Measurements from ENCODE around the gene CFLAR.
"Not testable (repeated sequence)": the region's sequence is repeated elsewhere in the genome, so short reads cannot be mapped to it uniquely, and the experiment has no call there.

Gene CFLAR

DNA sequence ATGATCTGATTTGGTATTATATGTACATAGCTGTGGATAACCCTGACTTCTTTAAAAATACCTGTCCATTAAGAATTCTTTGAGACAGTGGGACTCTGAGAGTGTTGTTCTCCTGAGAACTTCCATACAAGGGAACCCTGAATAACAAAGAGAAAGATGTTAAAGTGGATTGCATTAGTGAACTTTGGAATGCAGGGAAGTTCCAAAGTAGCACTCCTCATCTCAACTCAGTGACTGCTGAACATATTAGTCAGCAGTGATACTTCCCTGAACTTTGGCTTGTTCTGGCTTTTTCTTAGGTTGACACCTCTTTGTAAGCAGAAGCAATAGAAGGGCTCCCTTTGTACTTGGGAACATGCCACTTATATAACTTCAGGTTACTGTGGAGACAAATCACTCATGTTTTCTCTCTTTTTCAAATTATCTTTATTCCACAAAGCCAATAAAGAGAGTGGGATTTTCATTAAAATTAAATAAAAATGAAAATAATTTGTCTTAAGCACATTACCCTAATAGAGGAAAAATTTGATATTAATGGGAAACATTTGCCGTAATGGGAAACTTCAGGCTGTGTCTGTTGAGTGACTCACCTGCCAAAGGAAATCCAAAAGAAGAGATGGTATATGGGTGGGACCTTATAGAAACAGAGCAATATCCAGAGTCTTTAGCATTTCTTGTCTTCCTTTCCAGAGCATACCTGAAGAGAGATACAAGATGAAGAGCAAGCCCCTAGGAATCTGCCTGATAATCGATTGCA lies 33.3 kb downstream of the CFLAR start:
- ATAC-seq = no peak

DNA sequence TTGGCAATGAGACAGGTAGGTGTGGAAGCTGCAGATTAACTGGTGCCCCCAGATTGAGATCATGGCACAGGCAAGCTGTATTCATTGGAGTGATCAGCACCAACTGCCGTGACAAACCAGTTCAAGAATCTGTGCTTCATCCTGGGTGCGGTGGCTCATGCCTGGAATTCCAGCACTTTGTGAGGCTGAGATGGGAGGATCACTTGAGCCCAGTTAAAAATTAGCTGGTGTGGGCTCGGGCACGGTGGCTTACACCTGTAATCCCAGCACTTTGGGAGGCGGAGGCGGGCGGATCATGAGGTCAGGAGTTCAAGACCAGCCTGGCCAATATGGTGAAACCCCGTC lies 33.8 kb downstream of the CFLAR start:
- ATAC-seq = not testable (repeated sequence)

DNA sequence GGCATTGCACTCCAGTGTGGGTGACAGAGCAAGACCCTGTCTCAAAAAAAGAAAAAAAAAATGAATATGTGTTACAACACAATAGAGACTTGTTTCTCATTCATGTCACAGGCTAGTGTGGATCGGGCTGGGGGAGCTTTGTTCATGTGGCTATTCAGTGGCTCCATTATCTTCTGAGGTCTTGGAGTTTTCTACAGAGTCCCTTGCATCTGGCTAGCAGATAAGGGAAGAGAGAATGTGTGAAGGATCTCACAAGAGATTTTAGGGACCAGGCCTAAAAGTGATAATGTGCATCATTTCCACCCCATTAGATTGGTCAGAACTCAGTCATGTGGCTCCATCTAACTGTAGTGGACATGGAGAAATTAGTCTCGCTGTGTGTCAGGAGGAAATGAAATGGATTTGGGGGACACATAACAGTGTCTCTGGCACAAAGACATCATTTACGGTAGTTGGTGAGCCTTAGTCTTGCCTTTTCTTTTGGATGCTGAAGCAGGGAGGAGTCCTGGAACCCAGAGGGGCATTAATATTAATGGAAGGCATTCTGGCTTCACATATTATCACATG lies 34.6 kb downstream of the CFLAR start:
- ATAC-seq = no peak

DNA sequence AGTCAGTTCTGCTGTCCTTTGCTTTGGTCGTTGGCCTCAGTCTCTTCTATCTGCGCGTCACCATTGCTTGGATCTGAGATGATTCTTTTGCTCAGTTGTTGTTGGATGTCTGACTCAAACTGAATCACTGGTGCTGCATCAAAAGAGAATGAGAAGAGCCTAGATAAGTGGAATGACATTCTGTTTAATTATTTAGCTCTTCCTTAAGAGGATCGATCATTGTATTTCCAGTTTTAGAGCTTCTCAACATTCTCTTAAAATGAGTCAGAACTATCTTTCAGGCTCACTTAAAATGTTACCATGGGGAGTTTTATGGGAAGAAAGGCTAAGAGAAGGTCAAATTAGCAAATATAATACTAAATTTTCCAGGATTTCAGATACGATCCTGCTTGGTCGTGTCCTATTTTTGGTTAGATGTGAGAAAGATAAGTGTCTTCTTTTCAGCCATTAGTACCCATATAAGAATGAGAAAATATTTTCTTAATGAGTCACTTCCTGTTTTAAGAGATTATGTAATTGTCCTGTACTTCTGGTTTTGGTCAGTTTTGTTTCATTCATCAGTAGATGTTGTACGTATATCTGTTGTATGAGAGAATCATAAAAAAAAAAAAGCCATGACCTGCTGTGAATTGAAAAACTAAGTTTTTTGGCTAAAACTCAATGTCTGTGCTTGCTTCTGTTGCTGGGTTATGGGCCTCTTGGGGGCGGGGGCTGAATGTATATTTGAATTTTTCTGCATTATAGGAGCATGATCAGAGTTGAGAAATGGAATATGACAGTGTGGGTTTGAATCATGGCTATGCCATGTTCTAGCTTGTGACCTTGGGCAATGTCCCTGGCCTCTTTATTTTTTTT lies 35.4 kb downstream of the CFLAR start:
- peak; percentile 77 to 79 for ATAC-seq

DNA sequence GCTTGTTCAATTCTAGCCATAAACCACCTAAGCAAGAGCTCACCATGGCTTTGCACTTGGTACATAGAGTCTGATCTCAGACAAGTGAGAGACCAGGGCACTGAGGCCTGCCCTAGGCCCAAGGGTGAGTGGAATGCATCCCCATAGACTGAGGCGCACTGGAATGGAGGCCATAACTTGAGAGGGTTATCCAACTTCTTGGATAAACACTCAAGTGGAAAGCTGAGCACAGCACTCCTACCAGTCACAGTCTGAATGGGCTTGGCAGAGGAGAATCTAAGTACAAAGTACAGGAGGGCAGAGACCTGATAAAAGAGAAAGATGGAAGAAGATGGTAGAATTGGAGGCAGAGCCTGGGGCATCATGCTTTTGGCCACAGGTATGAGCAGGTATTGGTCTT lies 36.6 kb downstream of the CFLAR start:
- no peak for ATAC-seq

DNA sequence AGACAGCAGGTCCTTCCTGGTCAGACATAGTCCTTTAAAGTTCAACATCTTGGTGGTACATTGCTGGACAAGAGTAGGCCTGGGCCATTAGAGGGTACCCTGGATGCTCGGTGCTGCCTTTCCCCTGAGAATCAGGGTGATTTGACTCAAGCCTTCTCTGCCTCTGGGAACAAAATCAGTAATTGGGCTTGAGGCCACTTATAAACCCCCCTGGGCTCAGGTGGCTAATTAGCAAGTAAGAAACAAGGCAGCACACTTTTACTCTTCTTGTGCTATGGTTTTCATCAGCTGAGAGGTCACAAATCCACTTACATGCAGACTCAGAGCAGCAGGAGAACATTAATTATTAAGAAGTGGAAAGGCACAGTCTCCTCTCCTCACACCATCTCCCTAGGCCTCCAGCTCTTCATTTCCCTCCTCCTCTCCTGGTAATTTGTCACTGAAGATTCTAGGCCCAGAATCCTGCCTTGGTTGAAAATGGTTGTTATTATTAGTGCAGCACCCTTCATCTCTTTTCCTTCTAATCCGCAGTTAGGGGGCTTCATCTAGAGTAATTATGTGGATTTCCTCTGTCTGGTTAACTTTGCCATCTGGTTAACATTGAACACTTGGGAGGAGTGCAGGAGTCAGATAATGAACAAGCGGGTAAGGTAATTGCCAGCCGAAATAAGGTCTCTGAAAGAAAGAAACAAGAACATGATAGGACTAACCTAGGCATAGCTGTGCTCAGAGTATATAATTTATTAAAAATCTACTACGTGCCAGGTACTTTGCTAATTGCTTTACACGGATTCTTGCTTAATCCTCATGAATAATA lies 37.2 kb downstream of the CFLAR start:
- no peak for ATAC-seq

DNA sequence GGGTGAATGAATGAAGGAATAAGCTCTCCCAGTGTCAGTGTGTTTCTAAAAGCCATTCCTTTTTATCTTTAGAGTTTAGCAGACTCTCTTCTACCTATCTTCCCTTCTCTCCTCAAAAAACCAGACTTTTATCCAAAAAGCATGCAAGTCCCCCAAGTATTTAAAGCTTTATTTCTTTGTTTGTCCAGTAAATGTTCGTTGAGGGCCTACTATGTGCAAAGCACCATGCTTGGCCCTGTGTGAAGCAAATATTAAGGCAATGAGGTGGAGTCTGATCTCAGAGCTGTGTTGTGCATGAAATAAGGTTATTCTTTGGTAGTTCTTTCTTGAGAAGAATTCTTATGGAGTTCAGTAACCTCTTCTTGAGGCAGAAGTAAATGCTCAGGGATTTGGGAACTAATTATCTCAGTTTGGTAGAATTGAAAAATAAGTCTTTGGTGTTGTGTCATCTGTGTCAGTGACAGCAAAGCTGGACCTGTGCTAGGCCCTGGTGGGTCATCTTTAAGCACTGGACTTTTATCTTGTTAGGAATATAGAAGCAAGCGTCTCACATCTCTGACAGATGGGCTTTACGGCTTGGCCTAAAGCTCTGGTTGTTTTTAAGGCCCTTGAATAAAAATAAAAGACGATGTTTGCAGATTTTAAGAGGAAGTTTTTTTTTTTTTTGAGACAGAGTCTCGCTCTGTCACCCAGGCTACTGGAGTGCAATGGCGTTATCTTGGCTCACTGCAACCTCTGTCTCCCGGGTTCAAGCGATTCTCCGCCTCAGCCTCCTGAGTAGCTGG lies 38.8 kb downstream of the CFLAR start:
- ATAC-seq = no peak

DNA sequence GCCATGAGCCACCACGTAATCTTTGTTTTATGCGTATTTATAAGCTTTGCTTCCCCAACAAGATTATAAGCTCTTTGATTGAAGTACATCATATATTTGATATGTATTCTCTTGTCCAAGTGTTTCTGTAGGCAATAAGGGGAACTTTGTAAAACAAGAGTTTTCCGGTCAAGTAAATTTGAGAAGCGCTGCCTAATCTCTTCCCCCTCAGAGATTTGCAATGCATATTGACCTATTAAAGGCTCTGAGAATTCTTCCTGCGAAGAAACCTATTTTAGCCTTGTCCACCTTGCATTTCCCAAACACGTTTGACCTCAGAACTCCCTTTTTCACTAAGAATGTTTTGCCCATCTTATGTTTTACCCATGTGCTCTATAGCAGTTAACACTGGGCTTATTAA lies 40.1 kb downstream of the CFLAR start:
- no peak for ATAC-seq

DNA sequence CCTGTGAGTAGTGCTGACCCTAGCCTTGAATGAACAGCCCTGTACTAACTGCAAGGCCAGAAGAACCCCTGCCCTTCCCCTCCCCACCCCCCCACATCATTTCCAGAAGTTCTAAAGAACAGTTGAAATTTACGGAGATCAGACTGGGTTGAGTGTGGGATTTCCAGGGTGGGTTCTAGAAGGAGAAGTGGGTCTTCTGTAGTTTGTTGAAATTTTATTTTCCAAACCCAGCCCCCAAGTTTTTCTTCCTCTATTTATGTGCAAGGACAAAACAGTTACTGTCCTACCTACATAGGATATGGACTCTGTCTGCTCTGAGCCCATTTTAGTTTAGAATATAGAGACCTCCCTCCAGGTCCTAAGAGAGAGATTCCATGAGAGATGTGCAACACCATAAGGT lies 40.7 kb downstream of the CFLAR start:
- ATAC-seq = no peak

DNA sequence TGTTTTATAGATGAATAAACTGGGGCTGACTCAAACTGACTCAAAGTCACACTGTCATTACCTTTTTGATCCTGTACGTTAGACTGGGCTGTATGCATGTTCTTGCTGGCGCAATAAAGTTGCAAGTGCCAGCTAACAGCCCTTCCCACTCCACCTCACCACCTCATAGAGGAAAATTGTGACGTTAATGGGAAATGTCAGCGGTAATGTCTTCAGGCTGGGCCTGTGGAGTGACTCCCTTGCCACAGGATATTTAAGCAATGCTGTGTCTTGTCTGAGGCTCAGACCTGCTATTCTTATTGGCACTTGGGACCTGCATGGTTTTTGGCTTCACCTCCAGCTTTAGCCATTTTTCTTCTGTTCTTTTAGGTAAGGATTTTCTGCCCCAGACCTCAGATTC lies 41.7 kb downstream of the CFLAR start:
- ATAC-seq = peak; percentile 46 to 52

DNA sequence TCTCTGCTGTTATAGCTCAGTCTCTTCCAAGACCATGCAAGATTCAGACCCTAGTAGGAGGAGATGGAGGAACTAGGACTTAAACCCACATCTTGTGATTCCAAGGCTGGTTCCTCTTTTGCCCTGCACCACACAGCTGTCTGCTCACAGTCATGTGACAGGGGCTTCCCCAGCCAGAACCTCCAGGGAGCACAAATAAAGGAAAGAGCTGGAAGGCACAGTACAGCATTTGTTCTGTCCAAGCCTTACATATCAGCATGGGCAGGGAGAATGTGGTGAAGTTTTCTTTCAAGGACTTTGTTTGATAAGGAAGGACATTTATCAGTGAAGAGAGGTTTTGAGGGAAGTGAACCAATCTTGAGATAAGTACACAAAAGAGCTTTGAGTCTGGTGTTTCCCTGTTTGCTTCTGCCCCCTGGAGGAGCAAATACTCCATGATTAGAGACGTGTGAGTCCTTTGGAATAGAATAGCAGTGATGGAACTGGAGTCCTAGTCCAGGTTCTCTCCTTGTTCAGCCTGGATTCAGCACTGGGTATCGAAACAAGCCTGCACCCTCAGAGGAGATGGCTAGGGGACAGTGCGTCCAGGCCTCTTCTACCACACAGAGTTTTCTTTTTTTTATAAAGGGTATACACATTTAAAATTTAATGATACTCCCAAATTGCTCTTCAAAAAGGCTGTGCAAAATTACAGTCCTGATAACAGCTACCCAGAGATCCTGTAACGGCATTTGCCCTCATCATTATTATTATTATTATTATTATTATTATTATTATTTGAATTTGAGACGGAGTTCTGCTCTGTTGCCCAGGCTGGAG lies 42.4 kb downstream of the CFLAR start:
- ATAC-seq = peak; percentile 66 to 68

DNA sequence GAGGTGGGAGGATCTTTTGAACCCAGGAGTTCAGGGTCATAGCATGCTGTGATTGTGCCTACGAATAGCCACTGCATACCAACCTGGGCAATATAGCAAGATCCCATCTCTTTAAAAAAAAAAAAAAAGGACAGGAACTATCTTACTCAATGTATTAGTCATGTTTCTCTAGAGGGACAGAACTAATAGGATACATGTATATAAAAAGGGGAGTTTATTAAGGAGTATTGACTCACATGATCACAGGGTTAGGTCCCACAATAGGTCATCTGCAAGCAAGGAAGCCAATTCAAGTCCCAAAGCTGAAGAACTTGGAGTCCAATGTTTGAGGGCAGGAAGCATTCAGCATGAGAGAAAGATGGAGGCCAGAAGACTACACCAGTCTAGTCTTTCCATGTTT lies 48.2 kb downstream of the CFLAR start:
- ATAC-seq = no peak

DNA sequence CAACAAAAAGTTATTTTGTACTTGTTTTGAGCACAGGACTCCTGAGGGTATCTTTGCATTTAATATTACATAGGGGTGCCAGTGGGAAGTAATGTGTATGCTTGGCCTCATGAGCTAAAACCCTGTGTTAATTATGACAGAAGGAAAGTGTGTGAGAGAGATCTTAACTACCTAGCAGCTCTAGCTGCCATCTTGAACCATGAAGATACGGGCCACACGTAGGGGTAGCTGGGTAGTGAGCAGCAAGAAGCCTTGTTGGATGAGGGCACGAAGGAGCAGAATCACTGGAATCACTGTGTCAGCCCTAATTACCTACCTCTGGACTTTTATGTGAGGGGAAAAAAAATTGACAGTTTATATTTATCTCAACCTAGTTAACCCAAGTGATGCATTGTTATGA lies 51.6 kb downstream of the CFLAR start:
- ATAC-seq = no peak

DNA sequence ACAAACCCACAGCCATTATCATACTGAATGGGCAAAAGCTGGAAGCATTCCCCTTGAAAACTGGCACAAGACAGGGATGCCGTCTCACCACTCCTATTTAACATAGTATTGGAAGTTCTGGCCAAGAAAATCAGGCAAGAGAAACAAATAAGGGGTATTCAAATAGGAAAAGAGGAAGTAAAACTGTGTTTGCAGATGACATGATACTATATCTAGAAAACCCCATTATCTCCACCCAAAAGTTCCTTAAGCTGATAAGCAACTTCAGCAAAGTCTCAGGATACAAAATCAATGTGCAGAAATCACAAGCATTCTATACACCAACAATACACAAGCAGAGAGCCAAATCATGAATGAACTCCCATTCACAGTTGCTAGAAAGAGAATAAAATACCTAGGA lies 52.5 kb downstream of the CFLAR start:
- not testable (repeated sequence) for ATAC-seq

DNA sequence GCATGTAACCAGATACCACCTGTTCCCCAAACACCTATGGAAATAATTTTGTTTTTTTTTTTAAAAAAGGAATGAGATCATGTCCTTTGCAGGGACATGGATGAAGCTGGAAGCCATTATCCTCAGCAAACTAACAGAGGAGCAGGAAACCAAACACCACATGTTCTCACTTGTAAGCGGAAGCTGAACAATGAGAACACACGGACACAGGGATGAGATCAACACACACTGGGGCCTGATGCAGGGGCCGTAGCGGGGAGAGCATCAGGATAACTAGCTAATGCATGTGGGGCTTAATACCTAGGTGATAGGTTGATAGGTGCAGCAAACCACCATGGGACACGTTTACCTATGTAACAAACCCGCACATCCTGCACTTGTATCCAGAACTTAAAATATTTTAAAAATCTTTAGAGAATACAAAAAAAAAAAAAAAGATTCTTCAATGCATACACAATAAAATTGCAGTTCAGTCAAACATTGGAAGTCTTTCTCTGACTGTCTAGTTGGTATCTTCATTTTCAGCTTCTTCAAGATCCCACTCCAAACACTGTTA lies 55.4 kb downstream of the CFLAR start:
- ATAC-seq = no peak

DNA sequence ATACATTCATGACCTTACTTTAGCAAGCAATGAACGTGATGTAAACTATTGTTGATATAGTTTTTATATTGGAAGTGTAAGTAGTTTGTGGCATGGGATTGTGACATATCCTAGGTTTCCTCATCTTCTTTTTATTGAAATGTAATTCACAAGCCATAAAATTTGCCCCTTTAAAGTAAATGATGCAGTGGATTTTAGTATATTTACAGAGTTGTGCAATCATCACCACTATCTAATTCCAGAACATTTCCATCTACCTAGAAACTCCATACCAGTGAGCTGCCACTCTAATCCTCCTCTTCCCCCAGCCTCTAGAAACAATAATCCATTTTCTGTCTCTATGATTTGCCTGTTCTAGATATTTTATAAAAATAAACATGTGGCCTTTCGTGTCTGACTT lies 56.3 kb downstream of the CFLAR start:
- no peak for ATAC-seq

DNA sequence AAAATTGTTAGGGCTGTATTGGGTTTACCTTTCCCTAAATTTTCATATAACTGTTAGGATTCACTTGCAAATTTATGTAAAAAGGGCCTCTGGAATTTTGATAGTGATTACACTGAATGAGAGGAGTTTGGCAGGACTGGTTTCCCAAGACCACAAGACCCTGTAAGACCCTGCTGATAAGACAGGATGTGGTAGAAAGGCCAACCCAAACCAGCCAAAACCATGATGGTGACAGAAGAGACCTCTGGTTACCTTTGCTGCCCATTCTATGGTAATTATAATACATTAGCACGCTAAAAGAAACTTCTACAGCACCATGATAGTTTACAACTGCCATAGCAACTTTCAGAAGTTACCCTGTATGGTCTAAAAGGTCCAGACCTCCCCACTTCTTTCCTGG lies 58.7 kb downstream of the CFLAR start:
- no peak for ATAC-seq

DNA sequence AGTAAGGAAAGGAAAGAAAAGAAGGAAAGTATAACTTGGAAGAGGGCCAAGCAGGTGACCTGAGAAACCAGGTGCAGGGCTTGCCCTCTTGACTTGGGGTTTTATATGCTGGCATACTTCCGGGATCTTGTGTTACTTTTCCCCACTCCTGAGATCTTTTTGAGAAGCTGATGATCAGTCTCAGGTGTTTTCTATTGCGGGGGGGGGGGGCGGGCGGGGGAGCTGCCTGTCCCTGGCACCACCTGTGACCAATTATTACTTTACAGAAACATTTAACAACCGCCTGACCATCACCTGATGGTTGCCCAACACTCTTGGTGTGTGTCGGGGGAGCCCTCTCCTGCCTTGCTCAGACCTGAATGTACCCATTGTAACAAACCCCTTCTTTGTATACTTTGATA lies 60.1 kb downstream of the CFLAR start:
- ATAC-seq = no peak

DNA sequence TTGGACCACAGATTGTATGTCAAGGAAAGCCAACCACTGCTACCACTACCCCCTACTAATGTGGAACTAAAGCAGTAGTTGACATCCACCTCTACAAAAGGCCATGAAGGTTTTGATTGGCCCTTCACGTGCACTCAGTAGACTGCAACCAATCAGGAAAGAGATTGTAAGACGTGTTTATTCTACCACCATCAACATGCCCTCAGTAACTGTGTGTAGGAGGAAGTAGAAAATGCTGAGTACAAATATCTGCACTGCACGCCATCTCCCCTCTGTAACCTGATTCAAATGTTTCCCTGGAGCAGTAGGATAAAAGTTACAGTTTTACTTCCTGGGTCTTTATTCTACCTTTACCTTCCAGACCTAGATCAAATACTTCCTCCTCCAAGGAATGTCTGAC lies 64.0 kb downstream of the CFLAR start:
- peak in 1 of 2 donors; percentile 14 for ATAC-seq

DNA sequence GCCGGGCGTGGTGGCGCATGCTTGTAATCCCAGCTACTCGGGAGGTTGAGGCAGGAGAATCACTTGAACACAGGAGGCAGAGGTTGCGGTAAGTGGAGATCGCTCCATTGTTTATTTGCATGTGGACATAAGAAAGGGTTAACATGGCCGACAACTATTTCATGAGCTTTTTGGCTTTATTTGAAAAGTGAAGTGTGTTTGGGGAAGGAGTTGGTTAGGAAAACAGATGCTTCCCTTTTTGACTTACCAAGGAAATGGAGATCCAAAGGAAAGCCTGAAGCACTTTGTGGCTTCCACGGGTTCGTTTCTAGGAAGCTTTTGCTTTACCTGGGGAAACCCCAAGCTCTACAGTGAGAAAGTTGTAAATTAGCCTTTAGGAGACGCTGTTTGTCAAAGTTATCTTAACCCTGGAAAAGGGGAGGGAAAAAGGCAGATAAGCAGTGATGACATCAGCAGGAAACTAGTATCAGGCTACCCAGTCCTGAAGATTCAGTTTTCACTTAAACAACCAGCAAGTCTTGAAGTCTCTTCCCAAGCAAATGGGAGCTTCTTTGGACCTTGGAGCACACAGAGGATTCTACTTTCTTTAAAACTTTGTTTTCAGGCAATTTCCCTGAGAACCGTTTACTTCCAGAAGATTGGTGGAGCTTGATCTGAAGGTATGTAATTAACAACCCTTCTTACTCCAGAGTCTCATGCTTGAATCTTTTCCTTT lies 66.8 kb downstream of the CFLAR start, which contains the start of gene CASP10:
TSS of gene CASP10 (plus strand) at position 492 of the 715 bp plus-strand sequence. CDS start 2,637 bp downstream, outside the sequence.
- peak; percentile 40 to 52 for ATAC-seq

Data from activated CD4-positive, CD25-positive, alpha-beta regulatory T cell treated with anti-CD3 and anti-CD28 coated beads, Interleukin-2, amount 50 U/mL, for 24 hours (primary cell).